ENCODE measurements around the gene TPH1. TPM values are rescaled to one million over a fixed set of nuclear protein-coding genes. Genes with fewer than 3 reads are reported as not detected.

The TPH1 gene
- total RNA-seq, 4 donors from 2014 or later, result 0.13 to 2.1 (median 0.45) TPM

GRCh38 chr11:18067372-18067771 is 21.3 kb upstream of the TPH1 start:
- no peaks in the 10 kb centered on the region for H3K9me3 ChIP-seq
- DNase-seq, result no peak
- no peaks in the 10 kb centered on the region for H3K36me3 ChIP-seq
- H3K27me3 ChIP-seq, result no peaks in the 10 kb centered on the region
- TF ChIP-seq POLR2A (IDR thresholded peaks at IDR 0.05), result no peak
- peaks cover 0 to 6% of the 10 kb centered on the region in 2 donors for H3K4me1 ChIP-seq
- no peak overlapping the region for H3K4me3 ChIP-seq (replicated peaks in 1 of 3)
- intact Hi-C loops (cut with DNase I), result no loop called here
- no peak overlapping the region for H3K27ac ChIP-seq
- WGBS, 2 donors, result 97 to 98% methylated on average over 2 of the region's 2 CpGs

DNA sequence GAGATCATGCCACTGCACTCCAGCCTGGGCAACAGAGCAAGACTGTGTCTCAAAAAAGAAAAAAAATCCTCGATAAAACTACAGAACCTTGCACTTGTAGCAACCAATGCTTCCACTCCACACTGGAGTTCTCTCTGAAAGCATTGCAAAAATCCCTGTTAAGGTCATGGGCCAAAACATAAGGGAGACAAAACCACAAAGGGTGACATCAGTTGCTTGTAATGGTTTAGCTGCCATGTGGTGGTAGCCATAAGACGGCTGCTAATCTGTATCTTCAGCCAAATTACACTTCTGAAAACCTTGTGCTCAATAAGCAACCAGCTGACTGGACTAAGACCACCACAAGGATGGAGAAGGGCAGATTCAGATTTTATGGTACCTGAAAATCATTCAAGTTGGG is 20.6 kb upstream of the TPH1 start:
- Histone ChIP-seq H3K36me3 (no peaks in the 10 kb centered on the region), H3K9me3 (no peaks in the 10 kb centered on the region), H3K27me3 (no peaks in the 10 kb centered on the region), H3K27ac (no peak overlapping the region), H3K4me1 (peaks cover 0 to 6% of the 10 kb centered on the region in 2 donors), H3K4me3 (replicated peaks in 1 of 3) (no peak overlapping the region)
- TF ChIP-seq, protein P1, sequence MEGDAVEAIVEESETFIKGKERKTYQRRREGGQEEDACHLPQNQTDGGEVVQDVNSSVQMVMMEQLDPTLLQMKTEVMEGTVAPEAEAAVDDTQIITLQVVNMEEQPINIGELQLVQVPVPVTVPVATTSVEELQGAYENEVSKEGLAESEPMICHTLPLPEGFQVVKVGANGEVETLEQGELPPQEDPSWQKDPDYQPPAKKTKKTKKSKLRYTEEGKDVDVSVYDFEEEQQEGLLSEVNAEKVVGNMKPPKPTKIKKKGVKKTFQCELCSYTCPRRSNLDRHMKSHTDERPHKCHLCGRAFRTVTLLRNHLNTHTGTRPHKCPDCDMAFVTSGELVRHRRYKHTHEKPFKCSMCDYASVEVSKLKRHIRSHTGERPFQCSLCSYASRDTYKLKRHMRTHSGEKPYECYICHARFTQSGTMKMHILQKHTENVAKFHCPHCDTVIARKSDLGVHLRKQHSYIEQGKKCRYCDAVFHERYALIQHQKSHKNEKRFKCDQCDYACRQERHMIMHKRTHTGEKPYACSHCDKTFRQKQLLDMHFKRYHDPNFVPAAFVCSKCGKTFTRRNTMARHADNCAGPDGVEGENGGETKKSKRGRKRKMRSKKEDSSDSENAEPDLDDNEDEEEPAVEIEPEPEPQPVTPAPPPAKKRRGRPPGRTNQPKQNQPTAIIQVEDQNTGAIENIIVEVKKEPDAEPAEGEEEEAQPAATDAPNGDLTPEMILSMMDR (IDR thresholded peaks at IDR 0.05), result no peak
- TF ChIP-seq POLR2A (IDR thresholded peaks at IDR 0.05), result no peak
- intact Hi-C loops (cut with DNase I), result no loop called here
- no peak for DNase-seq
- 88 to 96% methylated on average over 2 of the region's 2 CpGs for WGBS, 2 donors

DNA sequence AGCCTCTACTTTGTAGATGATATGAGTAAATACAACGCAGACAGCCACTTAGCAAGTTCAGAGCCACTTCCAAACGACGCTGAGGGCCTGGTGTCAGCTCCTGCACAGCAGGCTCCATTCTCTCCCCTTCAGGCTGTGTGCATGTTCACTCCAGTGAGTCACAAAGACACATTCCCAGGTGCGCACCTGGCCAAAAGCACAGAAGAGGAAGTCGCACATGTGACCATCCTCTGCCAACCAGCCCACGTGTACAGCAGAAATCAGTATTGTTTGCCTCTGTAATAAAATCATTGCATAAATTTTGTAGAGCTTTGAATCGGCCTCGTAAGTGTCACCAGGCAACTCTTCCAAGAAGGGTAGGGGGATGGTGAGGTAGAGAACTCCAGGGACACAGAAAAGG is 19.5 kb upstream of the TPH1 start:
- 84 to 86% methylated on average over 8 of the region's 8 CpGs for WGBS, 2 donors
- no peaks in the 10 kb centered on the region for H3K9me3 ChIP-seq
- intact Hi-C loops (cut with DNase I), result no loop called here
- no peak overlapping the region for H3K27ac ChIP-seq
- H3K4me1 ChIP-seq, result peaks cover 0 to 6% of the 10 kb centered on the region in 2 donors
- H3K4me3 ChIP-seq (replicated peaks in 1 of 3), result no peak overlapping the region
- no peaks in the 10 kb centered on the region for H3K36me3 ChIP-seq
- H3K27me3 ChIP-seq, result no peaks in the 10 kb centered on the region
- TF ChIP-seq, protein P1 (IDR thresholded peaks at IDR 0.05), result no peak
- no peak for TF ChIP-seq POLR2A (IDR thresholded peaks at IDR 0.05)
- no peak for DNase-seq

GRCh38 chr11:18064450-18065054 is 18.5 kb upstream of the TPH1 start:
- TF ChIP-seq POLR2A (IDR thresholded peaks at IDR 0.05), result no peak
- TF ChIP-seq, protein P1 (IDR thresholded peaks at IDR 0.05), result no peak
- peaks cover 0 to 6% of the 10 kb centered on the region in 2 donors for H3K4me1 ChIP-seq
- no peak for DNase-seq
- no peaks in the 10 kb centered on the region for H3K36me3 ChIP-seq
- H3K9me3 ChIP-seq, result no peaks in the 10 kb centered on the region
- WGBS, 2 donors, result 91% methylated on average over 7 of the region's 7 CpGs
- intact Hi-C loops (cut with DNase I), result no loop called here
- H3K27ac ChIP-seq, result no peak overlapping the region
- no peaks in the 10 kb centered on the region for H3K27me3 ChIP-seq
- no peak overlapping the region for H3K4me3 ChIP-seq (replicated peaks in 1 of 3)

GRCh38 chr11:18063862-18064434 is 17.9 kb upstream of the TPH1 start:
- DNase-seq, result peak; percentile 8 to 11
- intact Hi-C loops (cut with DNase I), result no loop called here
- 49 to 51% methylated on average over 4 of the region's 4 CpGs for WGBS, 2 donors
- H3K9me3 ChIP-seq, result no peaks in the 10 kb centered on the region
- TF ChIP-seq POLR2A (IDR thresholded peaks at IDR 0.05), result no peak
- TF ChIP-seq, protein P1 (IDR thresholded peaks at IDR 0.05), result no peak
- peaks cover 0 to 6% of the 10 kb centered on the region in 2 donors for H3K4me1 ChIP-seq
- no peaks in the 10 kb centered on the region for H3K36me3 ChIP-seq
- H3K27ac ChIP-seq, result no peak overlapping the region
- no peaks in the 10 kb centered on the region for H3K27me3 ChIP-seq
- H3K4me3 ChIP-seq (replicated peaks in 1 of 3), result no peak overlapping the region
